Measurements from ENCODE around the gene CAMK2D.

The CAMK2D gene

DNA sequence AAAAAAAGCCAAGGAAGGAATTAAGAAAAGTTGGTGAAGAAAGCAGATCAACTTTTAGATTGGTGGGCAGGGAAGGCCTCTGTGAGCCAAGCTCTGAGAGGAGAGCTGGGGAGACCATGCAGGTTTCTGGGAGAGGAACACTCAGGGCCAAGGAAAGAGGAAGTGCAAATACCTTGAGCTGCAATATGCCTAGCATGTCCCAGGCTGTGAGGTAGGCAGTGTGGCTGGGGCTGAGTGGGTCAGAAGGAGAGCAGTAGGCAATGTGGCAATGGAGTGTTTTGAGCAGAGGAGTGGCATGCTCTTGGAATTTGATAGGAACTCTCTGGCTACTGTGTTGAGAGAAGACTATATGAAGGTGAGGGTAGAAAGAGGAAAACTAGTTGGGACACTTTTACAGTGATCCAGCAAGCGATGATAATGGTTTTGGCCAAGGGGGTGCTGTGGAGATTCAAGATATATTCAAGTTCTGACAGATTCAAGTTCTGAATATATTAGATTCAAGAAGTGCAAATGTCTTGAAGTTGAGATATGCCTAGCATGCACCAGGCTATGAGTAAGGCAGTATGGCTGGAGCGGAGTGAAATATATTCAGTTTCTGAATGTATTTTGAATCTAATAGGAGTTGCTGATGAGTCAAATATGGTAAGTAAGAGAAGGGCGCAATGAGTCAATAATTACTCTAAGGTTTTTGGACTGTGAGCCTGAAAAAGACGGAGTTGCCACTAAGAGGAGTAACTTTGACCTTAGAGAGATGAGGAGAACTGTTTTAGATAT is 172.5 kb downstream of the CAMK2D start:
- H3K27ac ChIP-seq, result no peak overlapping the region
- no peak overlapping the region for H3K4me3 ChIP-seq (ENCODE audit: low read depth in 1 of 2, low read length in 1 of 2)
- no peaks in the 10 kb centered on the region for H3K4me1 ChIP-seq (ENCODE audit: control insufficient read depth in 1 of 2, insufficient read depth in 1 of 2, low read depth in 1 of 2, low read length in 1 of 2)
- H3K9me3 ChIP-seq, result no peaks in the 10 kb centered on the region
- TF ChIP-seq CTCF (IDR thresholded peaks at IDR 0.05), result no peak
- H3K36me3 ChIP-seq, result no peaks in the 10 kb centered on the region
- H3K27me3 ChIP-seq, result no peaks in the 10 kb centered on the region

- H3K36me3 ChIP-seq, result no peaks in the 10 kb centered on the region
- H3K4me1 ChIP-seq (ENCODE audit: control insufficient read depth in 1 of 2, insufficient read depth in 1 of 2, low read depth in 1 of 2, low read length in 1 of 2), result no peaks in the 10 kb centered on the region
- H3K9me3 ChIP-seq, result no peaks in the 10 kb centered on the region
- no peaks in the 10 kb centered on the region for H3K27me3 ChIP-seq
- no peak overlapping the region for H3K27ac ChIP-seq
- TF ChIP-seq CTCF (IDR thresholded peaks at IDR 0.05), result no peak
- no peak overlapping the region for H3K4me3 ChIP-seq (ENCODE audit: low read depth in 1 of 2, low read length in 1 of 2)
These were observed 173.8 kb downstream of the CAMK2D start for GRCh38 chr4:113587640-113588275.

- TF ChIP-seq CTCF (IDR thresholded peaks at IDR 0.05), result no peak
- H3K4me1 ChIP-seq (ENCODE audit: control insufficient read depth in 1 of 2, insufficient read depth in 1 of 2, low read depth in 1 of 2, low read length in 1 of 2), result no peaks in the 10 kb centered on the region
- no peaks in the 10 kb centered on the region for H3K27me3 ChIP-seq
- H3K4me3 ChIP-seq (ENCODE audit: low read depth in 1 of 2, low read length in 1 of 2), result no peak overlapping the region
- no peaks in the 10 kb centered on the region for H3K36me3 ChIP-seq
- H3K27ac ChIP-seq, result no peak overlapping the region
- H3K9me3 ChIP-seq, result no peaks in the 10 kb centered on the region
These were observed 174.4 kb downstream of the CAMK2D start for GRCh38 chr4:113587156-113587555.

DNA sequence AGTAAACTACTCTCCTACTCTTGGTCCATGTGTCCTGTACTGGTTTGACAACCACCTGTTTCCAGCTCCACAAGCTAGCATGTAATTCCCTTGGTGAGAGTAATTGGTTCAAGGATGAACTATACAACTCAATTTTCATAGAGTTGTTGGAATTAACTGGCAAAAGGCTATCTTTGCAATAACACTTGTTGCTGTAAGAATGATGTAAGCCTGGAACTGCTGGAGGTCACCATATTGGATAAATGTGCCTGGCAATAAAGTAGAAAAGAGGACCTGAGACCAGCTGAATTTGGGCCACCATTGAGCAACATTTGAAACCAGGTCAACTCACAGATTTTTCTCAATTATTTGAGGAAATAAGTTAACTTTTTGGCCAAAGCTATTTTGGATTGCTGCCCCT is 175.5 kb downstream of the CAMK2D start:
- TF ChIP-seq CTCF (IDR thresholded peaks at IDR 0.05), result no peak
- no peaks in the 10 kb centered on the region for H3K27me3 ChIP-seq
- H3K9me3 ChIP-seq, result no peaks in the 10 kb centered on the region
- H3K36me3 ChIP-seq, result no peaks in the 10 kb centered on the region
- no peak overlapping the region for H3K4me3 ChIP-seq (ENCODE audit: low read depth in 1 of 2, low read length in 1 of 2)
- no peaks in the 10 kb centered on the region for H3K4me1 ChIP-seq (ENCODE audit: control insufficient read depth in 1 of 2, insufficient read depth in 1 of 2, low read depth in 1 of 2, low read length in 1 of 2)
- no peak overlapping the region for H3K27ac ChIP-seq

- Histone ChIP-seq H3K27me3 (no peaks in the 10 kb centered on the region), H3K9me3 (no peaks in the 10 kb centered on the region), H3K27ac (no peak overlapping the region), H3K4me3 (ENCODE audit: low read depth in 1 of 2, low read length in 1 of 2) (no peak overlapping the region), H3K36me3 (no peaks in the 10 kb centered on the region), H3K4me1 (ENCODE audit: control insufficient read depth in 1 of 2, insufficient read depth in 1 of 2, low read depth in 1 of 2, low read length in 1 of 2) (no peaks in the 10 kb centered on the region)
- TF ChIP-seq CTCF (IDR thresholded peaks at IDR 0.05), result no peak
These were observed 177.0 kb downstream of the CAMK2D start for GRCh38 chr4:113584407-113585150.
